NCI-H460 (cell line): ENCODE measurements around the gene GAREM1. TPM values are rescaled to one million over a fixed set of nuclear protein-coding genes. Genes with fewer than 3 reads are reported as not detected.
"Not testable (repeated sequence)": the region's sequence is repeated elsewhere in the genome, so short reads cannot be mapped to it uniquely, and the experiment has no call there.

Experiments
- DNase-seq: peaks from one replicate; pipeline ENCODE4 v3.0.0-alpha.2; 2016; ENCODE audit warnings: low read depth; ENCODE audit errors: extremely low read depth
- total RNA-seq: library from RNA; depleted of rRNA; stranded (reverse); fragments of >200 nt; shearing (Covaris generic); gene quantifications from 2 replicates; pipeline ENCODE4 v1.2.3, GENCODE V29; 2014

Gene GAREM1
- total RNA-seq, 1 experiment from 2014 or later = 9.5 TPM

DNA sequence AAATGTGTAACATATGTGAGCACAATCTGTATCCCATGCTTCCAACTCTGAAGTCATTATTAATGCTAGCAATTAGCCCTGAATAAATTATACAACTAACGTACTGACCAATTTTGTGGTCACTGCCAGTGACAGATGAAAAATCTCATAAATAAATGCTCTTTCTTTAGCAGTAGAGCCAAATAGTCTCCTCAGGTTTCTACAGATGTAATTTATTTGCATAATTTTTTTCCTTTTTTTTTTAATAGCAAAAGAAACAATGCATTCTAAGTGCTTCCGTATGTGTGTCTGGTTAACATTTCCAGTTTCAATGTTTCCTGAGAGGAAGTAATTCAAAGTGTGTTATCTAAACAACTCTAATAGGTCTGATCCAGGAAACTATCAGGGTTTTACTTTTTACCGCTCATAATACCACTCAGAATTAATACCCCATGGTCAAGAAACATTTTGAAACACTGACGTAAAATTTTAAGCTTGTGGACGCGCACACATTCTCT, 172.5 kb downstream of the GAREM1 start:
- DNase-seq = no peak

GRCh38 chr18:32297579-32298170, 173.0 kb downstream of the GAREM1 start:
- DNase-seq = no peak

GRCh38 chr18:32296851-32297250, 173.8 kb downstream of the GAREM1 start:
- DNase-seq = no peak

DNA sequence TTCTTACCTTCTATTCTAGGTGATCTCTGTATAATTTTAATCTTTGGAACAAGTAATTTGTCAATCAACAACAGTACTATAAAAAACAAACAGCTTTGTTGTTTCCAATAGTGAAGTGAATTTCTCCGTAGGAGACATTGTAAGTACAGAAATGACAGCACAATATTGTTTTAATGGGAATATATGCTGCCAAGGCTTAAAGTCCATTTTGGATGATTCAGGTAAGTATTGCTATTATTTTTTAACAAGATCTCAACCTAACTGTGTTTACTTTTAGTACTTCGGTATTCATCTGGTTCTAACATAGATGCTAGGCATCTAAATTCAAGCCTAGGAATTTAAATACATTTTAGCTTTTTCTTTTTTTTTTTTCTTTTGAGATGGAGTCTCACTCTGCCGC, 175.1 kb downstream of the GAREM1 start:
- no peak for DNase-seq

DNA sequence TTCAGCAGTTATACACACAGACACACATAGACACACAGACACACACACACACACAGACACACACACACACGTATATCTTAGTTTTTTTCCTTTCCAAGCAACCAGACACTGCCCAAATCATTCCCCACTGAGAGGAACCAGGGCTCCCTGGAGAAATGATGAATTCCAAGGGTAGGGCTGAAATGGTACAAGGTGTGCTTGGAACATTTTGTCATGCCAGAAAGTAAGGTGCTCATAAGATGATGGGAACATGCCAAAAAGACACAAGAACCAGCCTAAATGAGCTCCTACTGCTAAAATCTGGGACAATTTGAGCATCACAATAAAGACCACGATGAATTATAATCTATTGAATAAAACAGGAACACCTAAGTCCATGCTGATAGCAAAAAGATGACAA, 177.6 kb downstream of the GAREM1 start:
- DNase-seq = no peak

DNA sequence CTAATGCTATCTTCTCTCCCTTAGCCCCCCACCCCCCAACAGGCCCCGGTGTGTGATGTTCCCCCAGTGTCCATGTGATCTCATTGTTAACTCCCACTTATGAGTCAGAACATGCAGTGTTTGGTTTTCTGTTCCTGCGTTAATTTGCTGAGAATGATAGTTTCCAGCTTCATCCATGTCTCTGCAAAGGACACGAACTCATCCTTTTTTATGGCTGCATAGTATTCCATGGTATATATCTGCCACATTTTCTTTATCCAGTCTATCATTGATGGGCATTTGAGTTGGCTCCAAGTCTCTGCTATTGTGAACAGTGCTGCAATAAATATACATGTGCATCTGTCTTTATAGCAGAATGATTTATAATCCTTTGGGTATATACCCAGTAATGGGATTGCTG, 179.1 kb downstream of the GAREM1 start:
- not testable (repeated sequence) for DNase-seq

DNA sequence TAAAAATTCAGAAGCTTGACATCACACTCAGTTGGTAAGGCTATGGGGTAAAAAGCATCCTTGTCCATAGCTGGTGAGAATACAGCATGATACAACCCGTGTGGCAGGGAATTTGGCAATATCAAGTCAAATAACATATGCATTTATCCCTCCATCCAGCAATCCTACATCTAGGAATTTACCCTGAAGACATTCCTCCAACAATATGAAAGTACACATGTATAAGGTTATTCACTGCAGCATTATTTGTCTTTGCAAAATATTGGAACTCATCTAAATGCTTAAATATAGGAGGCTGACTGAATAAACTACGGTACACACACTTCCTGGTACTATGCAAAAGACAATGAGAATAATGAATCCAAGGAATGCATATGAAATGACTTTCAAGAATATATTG, 179.9 kb downstream of the GAREM1 start:
- no peak for DNase-seq

DNA sequence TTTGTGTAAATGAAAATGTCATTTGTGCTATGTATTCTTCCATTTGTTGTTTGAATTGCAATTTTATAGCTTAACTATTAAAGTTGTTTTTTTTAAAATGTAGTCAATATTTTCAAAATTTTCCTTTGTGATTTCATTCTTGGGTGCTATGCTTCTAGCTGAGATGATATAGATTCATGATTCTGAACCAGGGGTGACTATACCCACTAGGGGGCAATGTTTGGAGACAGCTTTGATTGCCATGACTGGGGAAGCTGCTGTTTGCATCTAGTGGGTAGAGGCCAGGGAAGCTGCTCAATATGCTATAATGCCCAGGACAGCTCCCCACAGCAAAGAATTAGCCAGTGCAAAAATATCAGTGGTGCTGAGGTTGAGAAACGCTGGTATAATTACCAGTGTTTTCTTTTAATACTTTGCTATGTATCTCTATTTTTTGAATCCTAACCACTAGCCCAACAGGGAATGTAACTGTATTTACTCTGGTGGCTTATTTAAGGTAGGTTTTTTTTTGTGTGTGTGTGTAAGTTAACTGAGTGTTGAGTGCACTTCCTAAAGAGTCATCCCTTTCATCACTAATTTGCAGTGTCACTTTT, 181.1 kb downstream of the GAREM1 start:
- DNase-seq = peak; percentile 72

GRCh38 chr18:32287873-32288272, 182.8 kb downstream of the GAREM1 start:
- DNase-seq = no peak

GRCh38 chr18:32287249-32287648, 183.4 kb downstream of the GAREM1 start:
- DNase-seq = no peak

DNA sequence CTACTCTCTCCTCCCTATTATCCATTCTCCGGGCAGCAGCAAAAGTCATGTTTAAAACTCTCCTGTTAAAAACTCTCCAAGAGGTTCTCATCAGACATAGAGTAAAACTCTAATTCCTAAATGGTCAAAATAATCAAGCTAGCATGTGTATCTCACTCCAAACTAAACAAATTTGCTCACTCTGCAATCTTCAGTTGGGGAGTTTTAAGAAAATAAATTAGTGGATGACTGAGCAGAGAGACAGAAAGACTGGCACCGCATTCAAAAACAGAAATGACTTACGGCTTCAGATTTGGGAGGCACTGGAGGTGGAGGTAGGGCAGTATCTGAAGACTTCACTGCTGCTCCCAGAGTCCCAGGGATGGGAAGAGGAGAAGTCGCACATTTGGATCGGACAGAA, 183.9 kb downstream of the GAREM1 start:
- no peak for DNase-seq

- DNase-seq = no peak
Measured at GRCh38 chr18:32284284-32284683, 186.4 kb downstream of the GAREM1 start.

- DNase-seq = no peak
Measured at GRCh38 chr18:32280911-32281310, 189.8 kb downstream of the GAREM1 start.

DNA sequence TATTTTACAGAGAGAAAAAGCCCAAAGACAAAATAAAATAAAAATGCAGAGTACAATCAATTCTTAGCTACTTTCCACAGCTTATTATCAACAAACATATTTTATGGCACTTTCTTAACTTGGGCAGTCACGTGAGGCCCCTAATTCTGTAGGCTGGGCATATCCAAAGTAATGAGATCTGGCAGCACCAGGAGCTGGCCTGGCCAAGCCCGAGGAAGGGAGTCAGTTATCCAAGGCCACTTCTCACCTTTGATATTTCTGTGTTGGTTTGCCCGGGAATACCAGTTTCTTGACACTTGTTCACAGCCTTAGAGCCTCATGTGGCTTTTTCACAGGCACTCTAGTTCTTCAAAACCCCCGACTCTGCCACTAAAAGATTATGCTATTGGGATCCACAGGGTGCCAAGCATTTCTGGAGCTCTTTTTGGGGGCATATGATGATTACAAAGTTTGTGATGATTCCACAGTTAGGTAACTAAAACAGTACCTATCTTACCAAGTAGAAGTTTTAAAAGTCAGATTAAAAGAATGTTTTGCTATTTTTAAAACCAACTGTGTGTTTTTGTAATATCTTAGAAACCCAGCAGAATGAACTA, 190.4 kb downstream of the GAREM1 start:
- DNase-seq = no peak

GRCh38 chr18:32278177-32278799, 192.4 kb downstream of the GAREM1 start:
- no peak for DNase-seq

- no peak for DNase-seq
Measured at GRCh38 chr18:32277549-32277948, 193.1 kb downstream of the GAREM1 start.

DNA sequence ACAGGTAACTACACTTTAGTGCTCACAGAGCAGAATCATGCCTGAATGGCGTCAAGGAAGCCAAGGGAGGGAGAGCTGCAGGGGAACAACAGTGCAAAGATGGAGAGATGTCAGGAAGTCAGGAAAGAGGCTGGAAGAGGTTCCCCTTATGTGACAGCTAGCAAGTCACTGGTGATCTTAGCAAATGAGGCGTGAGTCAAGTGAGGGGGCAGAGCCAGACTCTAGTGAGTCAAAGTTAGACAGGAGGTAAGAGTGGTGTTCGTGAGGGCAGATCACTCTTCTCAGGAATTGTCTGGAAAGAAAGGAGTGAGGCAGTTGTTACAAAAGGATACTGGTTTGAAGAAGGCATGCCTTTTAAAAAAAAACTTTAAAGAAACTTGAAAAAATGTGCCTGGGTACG, 193.8 kb downstream of the GAREM1 start:
- no peak for DNase-seq

GRCh38 chr18:32276256-32276655, 194.4 kb downstream of the GAREM1 start:
- no peak for DNase-seq

- DNase-seq = no peak
Measured at GRCh38 chr18:32275221-32275620, 195.5 kb downstream of the GAREM1 start.

GRCh38 chr18:32274307-32274706, 196.4 kb downstream of the GAREM1 start:
- DNase-seq = no peak

GRCh38 chr18:32271672-32272208, 198.9 kb downstream of the GAREM1 start:
- DNase-seq = peak; percentile 20

DNA sequence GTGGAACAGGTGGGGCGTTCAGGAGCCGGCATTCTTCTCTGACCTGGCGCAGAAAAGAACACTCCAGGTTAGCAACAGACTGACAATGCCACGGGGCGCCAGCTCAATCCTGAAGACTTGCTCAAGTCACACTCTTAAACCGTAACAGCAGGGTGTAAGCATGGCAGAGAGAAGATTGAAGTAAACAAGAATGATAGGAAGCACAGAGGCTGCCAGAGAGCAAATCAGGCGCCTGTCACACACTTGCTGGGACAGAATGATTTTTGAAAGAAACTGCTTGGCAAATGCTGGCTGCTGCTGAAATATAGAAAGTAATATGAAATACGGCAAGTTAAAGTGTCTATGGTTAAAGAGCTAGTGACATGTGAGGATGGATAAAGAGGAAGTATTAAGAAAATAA, 200.3 kb downstream of the GAREM1 start:
- DNase-seq = no peak
